ENCODE measurements around the gene ROR1.
"Not testable (repeated sequence)": the region's sequence is repeated elsewhere in the genome, so short reads cannot be mapped to it uniquely, and the experiment has no call there.

The ROR1 gene

DNA sequence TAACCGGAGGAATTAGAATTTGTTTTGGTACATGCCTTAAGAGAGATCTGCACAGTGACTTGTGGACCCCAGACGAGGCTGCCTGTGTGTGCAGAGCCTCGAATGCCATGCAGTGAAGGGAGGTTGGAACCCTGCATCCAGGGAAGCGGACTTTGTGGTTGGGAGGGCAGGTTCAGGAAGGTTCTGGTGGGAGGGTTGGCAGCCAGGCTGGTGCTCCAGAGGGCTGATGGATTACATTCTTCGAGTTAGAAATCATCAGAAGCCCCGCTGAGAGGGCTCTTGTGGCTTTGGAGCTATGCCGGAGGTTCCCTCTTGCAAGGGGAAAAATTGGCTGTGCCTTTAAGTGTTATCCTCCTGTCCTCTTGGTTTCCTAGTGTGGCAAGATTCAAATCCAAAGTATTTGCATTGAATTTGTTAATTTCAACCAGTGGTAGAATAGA is 21.1 kb downstream of the ROR1 start:
- DNase-seq: no peak

DNA sequence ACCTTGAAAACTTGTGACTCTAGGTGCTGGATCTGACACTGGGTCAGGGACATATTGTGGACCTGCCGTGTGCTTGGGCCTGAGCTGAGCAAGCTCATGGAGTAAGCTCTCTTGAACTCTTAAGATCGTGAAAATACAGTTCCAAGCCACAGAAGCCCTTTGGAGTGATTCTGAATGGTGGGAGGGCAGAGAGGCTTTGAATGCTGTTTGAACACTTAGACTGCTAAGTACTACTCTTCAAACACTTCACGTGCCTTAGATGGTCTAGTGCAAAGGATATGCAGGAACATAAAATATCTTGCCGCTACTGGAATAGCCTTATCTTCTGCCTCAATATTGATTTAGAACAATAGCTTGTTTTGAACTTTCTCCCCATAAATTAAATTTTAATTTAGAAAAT is 21.6 kb downstream of the ROR1 start:
- no peak for DNase-seq

DNA sequence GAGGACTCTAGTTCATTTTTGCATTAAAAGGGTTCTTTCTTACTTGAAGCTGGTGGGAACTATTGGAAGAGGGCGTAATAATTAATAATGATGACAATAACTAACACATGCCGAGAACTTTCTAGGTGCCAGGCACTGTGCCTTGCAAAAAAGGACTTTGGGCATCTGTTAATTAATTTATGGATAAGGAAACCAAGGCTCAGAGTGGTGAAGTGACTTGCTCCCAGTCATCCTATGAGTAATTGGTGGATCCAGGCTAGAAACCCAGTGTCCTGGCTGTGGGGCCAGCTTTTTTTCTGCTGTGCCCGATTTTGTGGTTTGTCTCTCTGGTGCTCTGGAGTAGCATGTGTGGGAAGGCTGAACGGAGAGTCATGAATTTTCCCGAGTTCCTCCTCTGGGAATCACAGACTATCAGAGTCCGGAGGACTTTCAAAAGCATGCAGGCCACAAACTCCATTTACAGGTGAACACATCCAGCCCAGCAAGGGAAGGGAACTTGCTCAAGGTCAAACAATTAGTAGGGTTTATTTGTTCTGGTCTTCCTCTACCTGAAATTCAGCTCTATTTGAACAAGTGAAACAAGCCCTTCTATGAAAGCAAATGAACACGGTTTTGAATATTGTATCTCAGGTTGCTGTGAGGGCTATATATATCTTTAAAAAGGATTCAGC is 23.4 kb downstream of the ROR1 start:
- no peak for DNase-seq

DNA sequence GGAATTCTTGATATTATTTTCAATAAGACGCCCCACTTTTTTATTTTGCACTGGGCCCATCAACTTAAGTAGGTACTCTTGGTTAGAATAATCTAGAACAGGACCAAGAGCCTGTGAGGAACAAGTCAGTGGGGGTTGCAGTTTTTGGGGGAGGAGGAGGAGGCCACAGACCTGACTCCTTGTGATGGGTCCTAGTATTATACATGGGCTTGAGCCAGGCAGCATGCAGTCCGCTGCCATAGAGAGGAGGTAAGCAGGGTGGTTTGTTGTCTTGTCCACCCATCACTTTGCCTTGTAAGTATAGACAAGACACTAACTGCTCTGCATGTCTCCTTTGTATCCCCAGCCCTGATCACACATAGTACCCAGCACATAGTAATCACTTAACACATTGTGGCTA is 24.5 kb downstream of the ROR1 start:
- no peak for DNase-seq

DNA sequence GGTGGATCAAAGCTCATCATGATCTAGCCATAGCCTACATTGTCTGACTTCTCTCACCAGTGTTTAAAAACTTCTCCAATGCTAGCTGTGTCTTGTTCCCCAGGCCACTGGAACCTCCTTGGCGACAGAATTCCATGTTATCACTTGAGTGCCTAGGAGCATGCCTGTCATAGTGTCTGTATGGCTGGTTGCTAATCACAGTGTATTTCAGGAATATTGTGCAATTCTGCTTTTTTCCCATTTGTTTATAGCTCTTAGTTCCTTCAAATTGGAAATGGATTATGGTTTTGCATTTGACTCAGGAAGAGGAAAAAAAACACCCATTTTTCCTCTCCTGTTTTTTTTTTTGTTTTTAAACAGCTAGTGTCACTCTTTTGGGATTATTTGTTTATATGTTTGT is 25.5 kb downstream of the ROR1 start:
- DNase-seq: no peak

DNA sequence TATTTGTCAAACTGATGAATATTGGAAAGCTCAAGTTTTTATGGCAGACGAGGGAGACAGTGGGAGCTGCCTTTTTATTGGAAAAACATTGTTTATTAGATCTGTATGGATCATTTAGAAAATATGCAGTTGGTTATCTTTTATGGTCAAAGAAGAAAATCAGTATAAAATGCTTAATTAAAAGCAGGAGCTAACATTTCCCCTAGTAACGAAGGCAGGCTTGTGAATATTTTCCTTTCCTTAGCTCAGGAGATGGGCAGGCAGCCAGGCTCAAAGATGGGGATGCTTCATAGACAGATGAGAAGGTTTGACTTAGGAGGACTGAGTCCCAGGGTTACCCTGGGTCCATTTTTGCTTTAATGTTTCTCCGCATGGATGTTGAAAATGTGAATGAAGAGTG is 26.0 kb downstream of the ROR1 start:
- DNase-seq: no peak

DNA sequence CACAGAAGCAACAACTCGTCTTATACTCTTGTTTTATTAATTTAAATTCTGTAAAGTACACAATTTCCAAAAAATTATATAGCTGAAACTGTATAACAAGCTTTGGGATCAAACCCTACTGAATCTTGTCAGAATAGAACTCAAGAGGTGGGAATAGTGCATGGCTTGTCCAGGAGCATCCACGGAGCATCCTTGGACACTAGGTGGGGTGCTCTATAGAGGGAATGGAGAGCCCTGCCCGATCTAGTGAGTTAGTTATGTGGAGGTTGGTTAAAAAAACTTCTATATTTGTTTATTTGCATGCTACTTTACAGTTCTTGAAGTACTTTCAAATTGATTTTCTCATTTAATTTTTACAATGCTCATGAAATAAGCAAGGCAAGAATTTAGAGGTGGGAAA is 28.3 kb downstream of the ROR1 start:
- DNase-seq: no peak

DNA sequence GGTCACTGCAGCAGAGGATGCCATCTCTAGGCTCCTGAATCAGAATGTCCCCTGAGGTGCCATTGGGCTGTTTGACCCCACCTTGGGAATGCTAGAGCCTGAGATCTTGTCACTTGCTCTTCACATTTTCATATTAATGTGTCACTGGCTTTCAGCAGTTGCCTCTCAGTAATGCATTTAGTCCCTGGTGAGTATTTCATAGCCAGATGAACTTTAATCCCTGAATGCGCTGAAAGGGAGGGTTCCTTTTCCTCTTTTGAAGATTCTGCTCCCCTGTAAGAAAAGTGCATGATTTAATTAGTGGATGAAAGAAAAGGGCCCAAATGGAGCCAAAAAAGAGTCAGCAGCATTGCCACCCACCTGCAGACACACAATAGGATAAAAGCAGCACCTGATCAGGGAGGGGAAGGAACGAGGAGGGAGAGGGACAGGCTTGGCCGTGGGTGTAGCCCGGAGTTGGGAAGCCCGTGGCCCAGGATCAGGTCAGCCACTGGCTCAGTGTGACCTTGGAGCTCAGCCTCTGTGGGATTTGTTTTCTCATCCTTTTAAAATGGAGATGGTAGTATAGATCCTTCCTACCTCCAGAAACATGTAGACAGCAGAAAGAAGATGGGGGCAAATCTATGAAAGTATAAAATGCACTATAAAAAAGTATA is 31.1 kb downstream of the ROR1 start:
- no peak for DNase-seq

DNA sequence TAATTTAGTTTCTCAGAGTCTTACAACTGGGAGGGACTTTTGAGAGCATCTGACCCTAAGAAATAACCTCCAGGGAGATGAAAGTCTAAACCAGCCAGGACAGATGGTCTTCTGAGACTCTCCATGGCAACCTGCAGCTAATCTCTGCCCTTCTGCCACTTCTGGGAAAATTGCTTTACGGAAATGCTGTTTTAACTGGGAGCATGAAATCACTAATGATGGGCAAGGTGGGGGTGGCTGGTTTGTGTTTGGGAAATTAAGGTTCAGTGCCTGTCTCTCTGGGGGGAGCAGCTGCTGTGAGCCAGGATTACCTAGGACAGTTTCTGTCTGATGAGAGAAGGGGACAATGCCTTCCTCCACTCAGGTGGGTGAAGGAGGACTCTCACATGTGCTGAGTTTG is 33.2 kb downstream of the ROR1 start:
- DNase-seq: no peak

DNA sequence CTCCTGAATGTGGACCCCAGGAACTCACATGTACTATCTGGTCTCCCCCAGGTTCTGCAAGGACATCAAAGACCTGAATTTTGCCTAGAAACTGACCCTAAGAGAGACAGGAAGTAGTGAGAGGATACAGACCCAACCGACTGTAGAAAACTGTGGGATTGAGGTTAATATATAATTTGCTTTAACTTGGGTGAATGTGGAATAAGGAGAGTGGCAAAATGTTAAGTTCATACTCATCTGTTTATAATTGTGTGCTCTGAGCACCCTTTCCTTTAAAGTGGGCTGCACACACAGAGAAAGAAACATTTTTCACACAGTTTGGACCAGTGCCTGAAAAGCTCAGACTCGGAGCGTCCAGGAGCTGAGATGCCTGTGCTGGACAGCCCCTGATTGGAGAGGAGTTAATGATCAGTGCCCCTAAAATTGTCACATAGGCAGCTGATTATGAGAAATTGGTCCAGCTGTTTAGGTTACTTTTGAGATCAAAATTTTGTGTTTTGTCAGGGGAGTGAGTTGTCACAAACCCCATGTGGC is 37.2 kb downstream of the ROR1 start:
- DNase-seq: no peak

DNA sequence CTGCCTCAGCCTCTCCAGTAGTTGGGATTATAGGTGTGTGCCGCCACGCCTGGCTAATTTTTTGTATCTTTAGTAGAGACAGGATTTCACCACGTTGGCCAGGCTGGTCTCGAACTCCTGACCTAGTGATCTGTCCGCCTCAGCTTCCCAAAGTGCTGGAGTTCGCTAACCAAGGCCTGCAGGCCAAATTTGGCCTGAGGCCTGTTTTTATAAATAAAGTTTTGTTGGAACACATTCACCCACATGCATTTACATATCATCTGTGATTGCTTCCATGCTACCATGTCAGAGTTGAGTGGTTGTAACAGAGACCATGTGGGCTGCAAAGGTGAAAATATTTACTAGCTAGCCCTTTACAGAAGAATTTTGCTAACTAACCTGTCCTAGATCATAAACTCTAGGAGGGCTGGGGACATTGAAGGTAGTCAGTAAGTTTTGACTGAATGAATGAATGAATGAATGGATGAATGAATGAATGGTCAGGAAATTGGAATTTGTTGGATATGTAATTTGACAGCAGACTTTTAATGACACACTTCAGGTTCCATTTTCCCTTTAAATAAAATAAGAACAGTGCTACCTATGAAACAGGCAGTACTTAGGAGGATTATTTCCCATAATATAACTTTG is 38.4 kb downstream of the ROR1 start:
- no peak for DNase-seq

DNA sequence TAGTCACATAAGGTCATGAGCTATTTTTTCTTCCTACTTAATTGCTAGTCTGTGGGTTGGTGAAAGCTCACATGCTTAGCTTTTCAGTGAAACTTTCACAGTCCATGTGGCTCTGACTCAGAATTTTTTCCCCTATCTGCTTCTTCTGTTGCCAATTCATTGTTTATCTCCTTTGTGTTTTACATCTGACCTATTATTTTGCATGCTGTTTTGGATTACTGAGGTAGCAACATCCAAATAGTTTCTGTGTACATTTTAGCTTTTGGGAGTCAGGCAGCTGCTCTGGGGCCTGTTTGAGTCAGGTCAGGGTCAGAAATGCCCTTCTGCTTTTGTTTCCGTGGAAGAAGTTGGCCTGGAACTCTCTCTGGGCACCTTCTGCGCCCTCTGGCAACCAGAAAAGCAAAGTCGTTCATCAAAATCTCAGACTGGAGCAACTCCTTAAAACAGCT is 40.0 kb downstream of the ROR1 start:
- no peak for DNase-seq

DNA sequence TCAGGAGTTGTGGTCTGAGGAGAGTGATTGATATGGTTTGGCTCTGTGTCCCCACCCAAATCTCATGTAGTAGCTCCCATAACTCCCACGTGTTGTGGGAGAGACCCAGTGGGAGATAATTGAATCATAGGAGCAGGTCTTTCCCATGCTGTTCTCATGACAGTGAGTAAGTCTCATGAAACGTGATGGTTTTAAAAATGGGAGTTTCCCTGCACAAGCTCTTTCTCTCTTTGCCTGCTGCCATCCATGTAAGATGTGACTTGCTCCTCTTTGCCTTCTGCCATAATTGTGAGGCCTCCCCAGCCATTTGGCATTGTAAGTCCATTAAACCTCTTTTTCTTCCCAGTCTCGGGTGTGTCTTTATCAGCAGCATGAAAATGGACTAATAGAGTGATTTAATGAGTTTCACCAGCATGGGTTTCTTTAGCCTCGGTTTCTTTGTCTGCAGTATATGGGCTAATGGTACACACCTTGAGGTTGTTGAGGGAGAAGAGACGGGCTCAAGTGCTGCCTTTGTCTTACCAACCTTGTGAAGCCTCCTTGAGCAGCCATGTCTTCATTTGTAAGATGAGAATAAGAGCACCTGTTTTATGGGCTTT is 42.5 kb downstream of the ROR1 start:
- not testable (repeated sequence) for DNase-seq

DNA sequence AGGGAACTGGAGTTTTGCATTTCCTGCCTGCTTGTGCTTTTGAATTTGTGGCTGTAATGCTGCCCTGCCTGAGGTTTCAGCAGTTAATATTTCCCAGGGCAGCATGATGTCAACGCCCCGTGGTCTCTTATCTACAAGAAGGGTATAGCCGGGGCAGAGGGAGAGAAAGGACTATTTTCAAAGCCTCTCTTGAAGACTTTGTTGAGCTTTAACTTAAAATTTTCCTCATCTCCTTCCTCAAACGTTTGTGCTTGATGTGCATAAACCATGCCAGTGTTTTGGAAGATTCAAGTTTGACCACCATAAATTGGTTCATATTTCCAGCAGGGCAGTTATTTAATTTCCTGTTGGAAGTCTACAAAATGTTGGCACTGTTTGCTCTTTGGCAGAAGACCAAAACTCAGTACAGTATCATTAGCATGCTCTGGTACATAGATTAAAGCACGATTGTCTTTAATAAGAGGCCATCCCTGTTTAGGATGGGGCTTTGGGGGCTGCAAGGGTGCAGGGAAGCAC is 43.4 kb downstream of the ROR1 start:
- peak; percentile 74 for DNase-seq

DNA sequence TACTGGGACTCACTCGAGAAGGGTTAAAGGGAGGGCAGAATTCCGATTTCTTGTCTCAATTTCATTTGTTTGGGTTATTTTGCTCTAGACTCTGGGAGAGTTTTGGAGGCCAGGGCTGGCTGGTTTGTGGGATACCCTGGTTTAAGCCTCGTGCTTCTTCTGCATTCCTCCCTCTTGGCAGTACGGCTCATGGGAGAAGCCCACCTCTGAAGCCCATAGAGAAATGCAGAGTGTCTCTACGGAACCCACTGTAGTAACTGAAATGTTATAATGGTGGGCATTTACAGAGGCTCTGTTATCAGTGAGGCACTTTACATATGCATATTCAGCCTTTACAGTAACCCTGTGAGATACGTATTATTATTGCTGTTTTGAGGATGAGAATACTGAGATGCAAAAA is 43.9 kb downstream of the ROR1 start:
- DNase-seq: no peak

DNA sequence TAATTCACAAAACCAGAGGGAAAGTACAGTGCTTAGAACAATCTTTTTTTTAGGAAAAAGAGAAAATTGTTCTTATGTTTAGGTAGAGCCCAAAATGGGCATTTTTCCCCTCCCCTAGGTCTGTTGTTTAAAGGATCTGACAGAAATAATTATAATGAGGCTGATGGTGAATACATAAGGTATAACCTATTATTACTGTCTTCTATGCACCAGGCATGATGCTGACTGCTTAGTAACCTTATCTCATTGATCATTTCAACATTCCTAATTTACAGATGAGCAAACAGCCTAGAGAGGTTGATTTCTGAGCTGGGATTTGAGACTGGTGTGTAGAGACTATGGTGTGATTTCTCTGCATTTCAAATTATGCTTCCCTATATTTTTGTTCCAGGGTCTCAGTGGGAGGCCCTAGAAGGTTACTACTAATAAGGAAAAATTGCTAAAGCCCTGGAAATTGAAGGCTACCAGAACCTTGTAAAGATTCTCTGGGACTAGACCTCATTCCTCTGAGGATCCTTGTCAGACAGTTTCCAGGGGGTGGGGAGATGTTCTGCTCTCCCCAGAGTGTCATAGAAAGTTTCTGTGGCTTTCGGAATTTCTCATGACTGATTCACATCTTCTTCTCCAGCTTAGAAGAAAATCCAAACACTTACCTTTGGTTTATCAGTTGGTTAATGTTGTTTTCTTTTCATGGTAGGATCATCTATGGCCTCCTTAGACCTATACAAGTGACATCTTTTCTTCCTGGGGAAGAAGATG is 44.9 kb downstream of the ROR1 start:
- DNase-seq: no peak

DNA sequence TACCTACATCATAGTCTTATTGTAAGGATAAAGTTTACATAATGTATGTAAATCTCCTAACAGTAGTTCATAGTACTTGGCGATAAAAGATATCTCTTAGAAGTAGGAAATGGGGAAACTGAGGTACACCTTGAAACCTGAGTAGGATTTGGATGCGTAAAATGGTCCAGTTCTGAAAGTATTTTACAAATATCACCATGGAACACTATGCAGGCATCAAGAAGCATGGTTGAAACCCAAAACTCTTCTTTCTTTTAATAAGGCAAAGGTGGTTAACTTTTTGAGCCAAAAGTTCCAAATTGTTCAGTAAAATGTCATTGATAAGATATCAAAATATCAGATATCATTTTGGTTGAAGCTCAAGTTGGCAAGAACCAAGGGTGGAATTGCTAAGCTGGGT is 46.0 kb downstream of the ROR1 start:
- DNase-seq: no peak

DNA sequence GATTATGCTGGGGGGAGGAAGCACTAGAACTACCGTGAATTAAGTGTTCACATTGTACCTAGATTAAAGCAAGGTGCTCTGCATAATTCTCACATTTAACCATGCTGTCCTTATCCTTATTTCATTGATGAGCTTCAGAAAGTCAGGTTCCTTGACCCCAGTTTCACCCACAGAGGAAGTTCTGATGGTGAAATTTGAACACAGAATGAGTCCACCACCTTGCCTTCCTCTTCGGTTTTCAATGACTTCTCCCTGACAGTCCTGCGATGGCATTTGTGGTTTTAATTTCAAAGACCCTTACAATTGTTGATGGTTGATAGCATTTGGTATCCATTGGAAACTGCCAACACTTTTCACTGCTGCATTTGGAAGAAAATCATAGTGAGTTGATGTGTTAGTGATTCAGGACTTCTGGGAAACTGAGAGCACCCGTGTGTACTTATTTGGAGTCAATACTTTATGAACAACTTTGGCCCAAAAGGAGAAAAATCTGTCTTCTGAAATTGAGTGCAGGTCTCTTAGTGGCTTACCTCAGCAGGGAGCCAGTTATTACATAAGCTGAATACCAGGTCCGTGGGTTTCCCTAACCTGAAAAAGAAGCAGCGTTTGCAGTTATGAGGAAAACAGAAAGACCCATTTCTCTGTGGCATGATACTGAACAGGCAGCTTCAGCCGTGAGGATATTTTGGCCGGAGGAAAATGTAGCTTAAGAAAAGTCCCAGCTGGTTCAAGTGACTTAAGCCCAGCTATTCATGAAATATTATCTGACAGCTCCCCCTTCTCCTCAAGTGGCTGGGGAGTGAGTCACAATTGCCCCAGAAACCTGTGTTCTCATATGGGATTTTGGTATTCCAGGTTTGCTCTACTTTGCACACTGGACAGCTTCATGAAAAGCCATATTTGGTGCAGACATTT is 47.5 kb downstream of the ROR1 start:
- DNase-seq: no peak

DNA sequence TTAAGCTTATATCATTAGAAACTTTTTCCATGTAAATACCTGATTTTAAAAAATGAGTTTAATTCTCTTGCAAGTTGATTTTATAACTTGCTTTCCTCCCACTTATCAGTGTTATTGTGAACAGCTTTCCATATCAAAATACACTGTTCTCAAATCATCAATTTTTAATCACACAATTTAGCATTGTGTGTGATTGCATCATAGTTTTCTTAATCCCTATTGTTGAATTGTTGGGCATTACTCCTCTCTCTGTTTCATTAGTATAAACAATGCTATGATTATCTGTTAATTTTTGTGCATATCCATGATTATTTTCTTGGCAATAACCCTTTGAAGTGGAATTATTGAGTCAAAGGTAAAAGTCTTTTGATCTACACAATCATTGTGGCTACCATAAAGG is 48.7 kb downstream of the ROR1 start:
- no peak for DNase-seq

DNA sequence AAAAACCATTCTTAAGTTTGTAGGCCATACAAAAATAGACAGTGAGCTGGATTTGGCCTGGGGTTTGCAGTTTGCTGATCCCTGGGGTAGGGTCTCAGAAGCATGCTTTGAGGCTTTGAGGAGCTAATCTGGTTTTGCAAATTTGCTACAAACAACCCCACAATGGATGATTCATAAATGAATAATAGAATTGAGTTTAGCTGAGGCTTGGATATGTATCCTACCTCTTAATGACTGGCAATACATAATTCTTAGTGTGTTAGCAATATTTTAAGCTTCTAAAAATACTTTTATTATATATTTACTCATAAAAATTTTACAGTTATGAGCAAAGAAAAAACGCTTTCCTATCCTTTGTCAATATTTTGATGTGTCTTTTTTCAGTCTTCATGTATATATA is 50.6 kb downstream of the ROR1 start:
- DNase-seq: no peak

DNA sequence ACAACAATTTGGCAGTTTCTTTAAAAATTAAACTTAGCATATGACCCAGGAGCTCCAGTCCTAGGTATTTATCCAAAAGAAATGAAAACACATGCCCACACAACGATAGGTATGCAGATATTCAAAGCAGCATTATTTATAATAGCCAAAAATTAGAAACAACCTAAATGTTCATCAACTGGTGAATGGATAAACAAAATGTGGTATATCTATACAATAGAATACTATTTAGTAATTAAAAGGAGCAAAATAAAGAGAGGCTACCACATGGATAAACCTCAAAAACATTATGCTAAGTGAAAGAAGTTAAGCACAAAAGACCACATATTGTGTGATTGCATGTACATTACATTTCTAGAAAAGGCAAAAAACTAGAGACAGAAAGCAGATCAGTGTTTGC is 51.3 kb downstream of the ROR1 start:
- DNase-seq: no peak

Measured in NCI-H1105 (cell line).